Psoas muscle (tissue), 8 donors: ENCODE data around the gene DCX. TPM values are rescaled to one million over a fixed set of nuclear protein-coding genes. Genes with fewer than 3 reads are reported as not detected.

Experiments used
- ATAC-seq, 4 donors: fragments of 200-7000 bp; cut with Tn5 transposase; one replicate each; pipeline ENCODE4 v1.9.1; 2020; ENCODE audit warnings: moderate library complexity in 3 of 4, mild to moderate bottlenecking in 2 of 4
- DNase-seq, 2 donors: peaks; one replicate each; pipeline ENCODE4 v3.0.0-alpha.2; 2020
- H3K27ac ChIP-seq: fragments of 200-600 bp; one replicate; pipeline ENCODE4 v1.8.0; 2022
- H3K27me3 ChIP-seq, 3 donors: fragments of 200-600 bp in 1 of 3; one replicate each; pipeline versions ENCODE4 v1.6.1 to v1.8.0; 2013 to 2022; ENCODE audit warnings: low read length in 2 of 3, mild to moderate bottlenecking in 2 of 3, moderate library complexity in 1 of 3; ENCODE audit not compliant: insufficient read depth in 3 of 3
- H3K36me3 ChIP-seq, 2 donors: fragments of 200-600 bp in 1 of 2; one replicate each; pipeline versions ENCODE4 v1.6.1 to v1.8.0; 2013 to 2022; ENCODE audit warnings: low read depth in 1 of 2, mild to moderate bottlenecking in 1 of 2, moderate library complexity in 1 of 2; ENCODE audit not compliant: insufficient read depth in 1 of 2
- H3K4me1 ChIP-seq: fragments of 200-600 bp; one replicate; pipeline ENCODE4 v1.8.0; 2022
- H3K4me3 ChIP-seq: fragments of 200-600 bp; one replicate; pipeline ENCODE4 v1.8.0; 2022; ENCODE audit warnings: mild to moderate bottlenecking
- H3K9me3 ChIP-seq: fragments of 200-600 bp; one replicate; pipeline ENCODE4 v1.8.0; 2022
- CTCF ChIP-seq: fragments of 200-600 bp; IDR thresholded peaks from one replicate; pipeline ENCODE4 v1.8.0; 2022; ENCODE audit warnings: antibody characterized with exemption
- WGBS, 3 donors: extraction: QIAGEN DNeasy Blood & Tissue Kit; methylation state at CpG; one replicate each; pipeline versions ENCODE4 v1.1.6 to v1.1.7; 2013; 5-methylcytosine and 5-hydroxymethylcytosine counted together
- intact Hi-C, 2 donors: fragments of 100-400 bp; cut with DNase I; formaldehyde crosslinking; loops; one replicate each; pipeline versions ENCODE4 v1.11.0 to v1.14.2; 2022
- polyA plus RNA-seq, 3 donors: library from polyadenylated mRNA; stranded (reverse); fragments of 200-250 nt; gene quantifications; one replicate each; pipeline ENCODE4 v1.2.3, GENCODE V29; 2013
- total RNA-seq, 4 donors: library from RNA; stranded (reverse); fragmentation: NEBNext Ultra II Directional in 2 of 4; extraction: Animal tissue kit (Norgen Biotek cat#: 25700) in 2 of 4; gene quantifications; one replicate each; pipeline versions ENCODE4 v1.2.1 to v1.2.4, GENCODE V29; 2021 to 2023
- donor health status: healthy with polysubstance abuse.
- donor health status: DM: no; HTN: no; CAD: no; lungs with moderate emphysema.
- donor health status: Bipolar disorder and iron deficiency.
- donor health status: healthy.
- donor health status: DM: yes; HTN: yes; CAD: no.
- donor health status: DM: no; HTN: no; CAD: no.
- donor health status: DM: no; HTN: no; CAD: no.
- donor health status: DM: yes; HTN: yes; CAD: no.

Gene DCX
- total and polyA plus RNA-seq, 7 donors = under 0.01 TPM; not detected in 6

DNA sequence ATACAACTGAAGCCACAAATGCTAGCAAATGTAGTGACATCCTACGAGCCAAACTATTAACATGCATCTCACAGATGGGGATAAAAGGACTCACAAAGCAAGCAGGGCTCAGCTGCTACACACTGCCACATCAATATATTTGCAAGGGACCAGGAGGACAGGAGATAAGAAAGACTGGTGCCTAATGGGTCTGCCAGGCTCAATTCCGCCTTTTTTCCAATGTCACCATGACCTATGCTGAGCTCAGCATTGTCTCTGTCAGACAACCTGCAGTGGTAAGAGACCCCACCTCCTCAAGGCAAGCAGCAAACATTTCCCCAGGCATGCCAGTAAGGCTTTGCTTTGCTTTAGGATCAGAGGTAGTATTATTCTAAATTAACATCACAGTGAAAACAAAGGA lies 435 bp downstream of the DCX start:
- no peaks in the 10 kb centered on the region for H3K4me1 ChIP-seq
- no peaks in the 10 kb centered on the region for H3K36me3 ChIP-seq
- no peak for TF ChIP-seq CTCF
- no peak overlapping the region for H3K4me3 ChIP-seq
- DNase-seq = no peak
- H3K27me3 ChIP-seq = peaks cover 0 to 28% (median 0%) of the 10 kb centered on the region in 3 donors
- no peak overlapping the region for H3K27ac ChIP-seq
- intact Hi-C loops = no loop called here
- ATAC-seq = no peak
- H3K9me3 ChIP-seq = no peaks in the 10 kb centered on the region
- 35 to 52% (median 38%) methylated on average over 2 of the region's 2 CpGs for WGBS, 3 donors

GRCh38 chrX:111410590-111411078 lies 1.4 kb downstream of the DCX start:
- 29 to 41% (median 39%) methylated on average over 2 of the region's 2 CpGs for WGBS, 3 donors
- Histone ChIP-seq H3K4me3 (no peak overlapping the region), H3K9me3 (no peaks in the 10 kb centered on the region), H3K4me1 (no peaks in the 10 kb centered on the region), H3K27ac (no peak overlapping the region), H3K27me3 (peaks cover 0 to 28% (median 0%) of the 10 kb centered on the region in 3 donors), H3K36me3 (no peaks in the 10 kb centered on the region)
- no peak for DNase-seq
- ATAC-seq = no peak
- TF ChIP-seq CTCF = no peak
- intact Hi-C loops = no loop called here

GRCh38 chrX:111409326-111409725 lies 2.7 kb downstream of the DCX start:
- H3K9me3 ChIP-seq = no peaks in the 10 kb centered on the region
- WGBS, 3 donors = 52 to 69% (median 57%) methylated on average over 3 of the region's 3 CpGs
- no peak for TF ChIP-seq CTCF
- H3K36me3 ChIP-seq = no peaks in the 10 kb centered on the region
- intact Hi-C loops = no loop called here
- DNase-seq (no peak), ATAC-seq (no peak)
- no peak overlapping the region for H3K4me3 ChIP-seq
- no peak overlapping the region for H3K27ac ChIP-seq
- peaks cover 0 to 32% (median 0%) of the 10 kb centered on the region in 3 donors for H3K27me3 ChIP-seq
- no peaks in the 10 kb centered on the region for H3K4me1 ChIP-seq

GRCh38 chrX:111407948-111408347 lies 4.0 kb downstream of the DCX start:
- WGBS, 3 donors = 27 to 31% (median 30%) methylated on average over 3 of the region's 3 CpGs
- ATAC-seq (no peak), DNase-seq (no peak)
- H3K27me3 ChIP-seq = peaks cover 0 to 32% (median 0%) of the 10 kb centered on the region in 3 donors
- TF ChIP-seq CTCF = no peak
- H3K27ac ChIP-seq = no peak overlapping the region
- no peak overlapping the region for H3K4me3 ChIP-seq
- intact Hi-C loops = no loop called here
- H3K36me3 ChIP-seq = no peaks in the 10 kb centered on the region
- no peaks in the 10 kb centered on the region for H3K9me3 ChIP-seq
- no peaks in the 10 kb centered on the region for H3K4me1 ChIP-seq

DNA sequence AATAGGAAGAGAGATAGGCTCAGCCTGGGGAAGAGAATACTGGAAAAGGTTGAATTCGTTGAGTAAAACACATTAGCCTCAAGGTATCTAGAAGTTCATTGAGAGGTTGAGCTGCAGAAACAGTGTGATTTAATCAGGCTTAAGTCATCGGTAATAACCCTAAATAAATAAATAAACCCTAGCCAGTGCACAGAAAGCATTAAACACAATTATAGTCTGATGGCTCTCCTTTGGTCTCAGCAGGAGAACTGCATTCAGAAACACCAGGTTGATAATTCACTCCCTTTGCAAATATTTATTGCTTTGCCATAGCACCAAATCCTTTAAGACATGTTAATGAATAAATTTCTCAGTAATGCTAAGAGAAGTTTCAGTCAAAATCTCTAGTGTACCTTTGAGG lies 9.6 kb downstream of the DCX start:
- Histone ChIP-seq H3K27ac (no peak overlapping the region), H3K27me3 (peaks cover 0 to 16% (median 0%) of the 10 kb centered on the region in 3 donors), H3K4me3 (no peak overlapping the region), H3K9me3 (no peaks in the 10 kb centered on the region), H3K36me3 (no peaks in the 10 kb centered on the region), H3K4me1 (no peaks in the 10 kb centered on the region)
- intact Hi-C loops = no loop called here
- DNase-seq (no peak), ATAC-seq (no peak)
- WGBS, 3 donors = 61 to 67% (median 64%) methylated on average over 2 of the region's 2 CpGs
- no peak for TF ChIP-seq CTCF
